ENCODE measurements around the gene SIT1.

The SIT1 gene

GRCh38 chr9:35604578-35605350 lies 46.0 kb downstream of the SIT1 start, which contains the start of gene TESK1:
TSS of gene TESK1 (plus strand) at chr9:35605262. CDS start at chr9:35605620, 358 bp downstream.
- peak; percentile 85 to 90 for DNase-seq

DNA sequence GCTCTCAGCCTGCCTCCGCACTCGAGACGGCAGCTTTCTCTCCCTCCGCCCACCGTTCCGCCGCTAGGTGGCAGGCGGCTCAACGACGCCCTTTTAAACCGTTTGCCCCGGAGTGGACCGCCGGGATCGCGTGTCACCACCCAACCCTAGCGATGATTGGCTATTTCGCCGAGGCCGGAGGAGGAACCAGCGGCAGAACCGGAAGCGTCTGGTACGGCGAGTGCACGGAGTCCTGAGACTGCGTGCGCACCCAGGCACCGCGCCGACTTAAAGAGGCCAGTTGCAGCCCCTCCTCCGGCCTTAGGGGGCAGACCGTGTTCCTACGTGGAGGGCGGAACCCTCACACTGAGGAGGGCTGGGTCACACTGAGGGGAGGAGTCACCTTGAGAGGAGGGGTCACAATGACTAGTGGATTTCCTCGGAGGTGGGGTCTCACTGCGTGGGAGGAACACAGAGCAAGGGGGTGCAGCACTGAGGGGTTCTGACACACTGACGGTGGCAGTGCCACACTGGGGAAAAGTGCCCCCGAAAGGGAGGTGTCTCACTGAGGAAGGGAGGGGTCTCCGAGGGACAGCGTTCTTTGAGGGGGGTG lies 46.6 kb downstream of the SIT1 start:
- peak; percentile 99 for DNase-seq

DNA sequence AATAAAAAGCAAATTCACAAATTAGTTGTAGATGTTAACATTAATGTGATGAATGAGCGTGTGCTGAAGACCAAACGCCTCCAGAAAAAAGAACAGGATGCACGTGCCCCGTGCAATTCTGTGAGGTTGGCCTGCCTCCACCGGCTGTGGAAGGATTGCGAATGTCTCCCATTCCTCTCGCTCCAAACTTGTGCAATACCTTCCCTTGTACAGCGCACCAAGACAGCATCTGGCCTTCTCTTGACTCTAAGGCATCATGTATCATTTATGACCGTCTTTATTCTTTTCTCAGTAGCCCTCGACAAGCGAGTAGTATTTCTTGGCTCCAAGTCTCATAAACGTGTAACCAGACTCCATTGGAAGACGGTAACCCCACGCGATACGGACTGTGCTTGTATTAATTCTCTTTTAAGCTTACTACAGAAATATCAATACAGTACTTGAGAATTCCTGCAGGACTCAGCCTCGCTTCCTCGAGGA lies 47.2 kb downstream of the SIT1 start:
- peak in 1 of 2 donors; percentile 28 for DNase-seq

- DNase-seq = no peak
Observed at GRCh38 chr9:35599763-35600604, 50.7 kb downstream of the SIT1 start.

Data from stimulated activated CD4-positive, alpha-beta T cell treated with anti-CD3 and anti-CD28 coated beads, Interleukin-2, amount 100 ng/mL, for 24 hours (primary cell).